ENCODE measurements around the gene RFTN1. TPM values are rescaled to one million over a fixed set of nuclear protein-coding genes. Genes with fewer than 3 reads are reported as not detected.

RFTN1 gene
- total and polyA plus RNA-seq, 7 donors: 9.1 to 33.1 (median 15.9) TPM

- ATAC-seq: no peak
- Histone ChIP-seq H3K27ac (no peak overlapping the region), H3K27me3 (ENCODE audit: insufficient read depth in 3 of 3, low read length in 2 of 3) (no peaks in the 10 kb centered on the region), H3K36me3 (ENCODE audit: insufficient read depth in 1 of 2, low read depth in 1 of 2) (no peaks in the 10 kb centered on the region), H3K4me3 (no peak overlapping the region), H3K4me1 (peaks cover 14% of the 10 kb centered on the region), H3K9me3 (no peaks in the 10 kb centered on the region)
- no peak for TF ChIP-seq CTCF (IDR thresholded peaks at IDR 0.05)
- no peak for DNase-seq
- 75 to 89% (median 80%) methylated on average over 3 of the region's 3 CpGs for WGBS, 3 donors
- intact Hi-C loops (cut with DNase I): no loop called here
Measured at GRCh38 chr3:16461463-16462245, 51.8 kb downstream of the RFTN1 start.

- 63 to 78% (median 68%) methylated on average over 4 of the region's 4 CpGs for WGBS, 3 donors
- no peak overlapping the region for H3K4me3 ChIP-seq
- no peaks in the 10 kb centered on the region for H3K9me3 ChIP-seq
- DNase-seq (no peak), ATAC-seq (no peak)
- H3K36me3 ChIP-seq (ENCODE audit: insufficient read depth in 1 of 2, low read depth in 1 of 2): no peaks in the 10 kb centered on the region
- H3K4me1 ChIP-seq: peaks cover 14% of the 10 kb centered on the region
- no peak overlapping the region for H3K27ac ChIP-seq
- intact Hi-C loops (cut with DNase I): no loop called here
- no peaks in the 10 kb centered on the region for H3K27me3 ChIP-seq (ENCODE audit: insufficient read depth in 3 of 3, low read length in 2 of 3)
- TF ChIP-seq CTCF (IDR thresholded peaks at IDR 0.05): no peak
Measured at GRCh38 chr3:16460886-16461285, 52.6 kb downstream of the RFTN1 start.

GRCh38 chr3:16460273-16460672, 53.2 kb downstream of the RFTN1 start:
- H3K4me1 ChIP-seq: peaks cover 14% of the 10 kb centered on the region
- intact Hi-C loops (cut with DNase I): no loop called here

DNA sequence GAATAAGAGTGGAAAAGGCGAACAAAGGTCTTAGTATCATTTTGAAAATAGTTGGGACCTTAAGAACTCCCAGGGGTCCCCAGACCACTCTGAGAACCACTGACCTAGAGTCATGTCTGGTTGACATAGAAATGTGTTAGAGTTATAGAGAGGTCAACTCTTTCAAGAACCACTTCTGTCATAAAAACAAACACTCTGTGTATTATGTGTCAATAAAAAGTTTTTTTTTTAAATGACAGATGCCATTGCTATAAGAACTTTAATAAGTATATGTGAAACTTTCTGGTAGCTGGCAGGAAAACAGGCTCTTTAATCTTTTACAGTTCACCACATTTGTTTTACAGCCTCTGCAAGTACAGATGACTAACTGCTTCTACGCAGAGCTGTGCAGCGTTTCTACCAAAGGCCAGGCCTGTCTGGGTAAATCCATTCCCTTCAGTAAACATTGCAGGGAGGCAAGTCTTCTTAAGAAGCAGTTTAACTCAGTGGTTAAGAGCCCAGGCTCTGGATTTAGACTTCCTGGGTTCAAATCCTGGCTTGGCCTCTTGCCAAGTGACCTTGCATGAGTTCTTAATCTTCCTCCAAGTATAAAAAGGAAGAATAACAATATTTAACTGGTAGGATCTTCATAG, 56.6 kb downstream of the RFTN1 start:
- Histone ChIP-seq H3K4me3 (no peak overlapping the region), H3K27ac (no peak overlapping the region), H3K27me3 (ENCODE audit: insufficient read depth in 3 of 3, low read length in 2 of 3) (no peaks in the 10 kb centered on the region), H3K36me3 (ENCODE audit: insufficient read depth in 1 of 2, low read depth in 1 of 2) (no peaks in the 10 kb centered on the region), H3K4me1 (peaks cover 4% of the 10 kb centered on the region), H3K9me3 (no peaks in the 10 kb centered on the region)
- 78 to 84% (median 78%) methylated on average over 3 of the region's 3 CpGs for WGBS, 3 donors
- no peak for TF ChIP-seq CTCF (IDR thresholded peaks at IDR 0.05)
- ATAC-seq (no peak), DNase-seq (no peak)
- intact Hi-C loops (cut with DNase I): no loop called here

More at GRCh38 chr3:16460273-16460672, 53.2 kb downstream of the RFTN1 start:
- Histone ChIP-seq H3K27ac (no peak overlapping the region), H3K27me3 (ENCODE audit: insufficient read depth in 3 of 3, low read length in 2 of 3) (no peaks in the 10 kb centered on the region), H3K9me3 (no peaks in the 10 kb centered on the region), H3K4me3 (no peak overlapping the region), H3K36me3 (ENCODE audit: insufficient read depth in 1 of 2, low read depth in 1 of 2) (no peaks in the 10 kb centered on the region)
- TF ChIP-seq CTCF (IDR thresholded peaks at IDR 0.05): no peak
- no peak for ATAC-seq
- 93 to 94% (median 94%) methylated on average over 4 of the region's 4 CpGs for whole genome bisulfite sequencing, 3 donors
- no peak for DNase-seq

Measured in psoas muscle (tissue), 8 donors.